ENCODE data around the gene EMX1.

- TF ChIP-seq CTCF (tag by site-specific recombination; IDR thresholded peaks at IDR 0.05) = no peak
- TF ChIP-seq KLF9 (tag by site-specific recombination; IDR thresholded peaks at IDR 0.05; ENCODE audit: low read depth) = no peak
These were observed 19.3 kb upstream of the EMX1 start for GRCh38 chr2:72897785-72898584.

Measured in HEK293 (cell line).